HepG2 (cell line): ENCODE measurements around the gene GIMD1. TPM values are rescaled to one million over a fixed set of nuclear protein-coding genes. Genes with fewer than 3 reads are reported as not detected.
A peak's percentile ranks its signal among the peaks of the same experiment; 100 is the strongest.

ENCODE experiments used
- ATAC-seq: fragments of 200-7000 bp; cut with Tn5 transposase; 3 replicates; pipeline ENCODE4 v1.9.1; 2020; ENCODE audit warnings: mild to moderate bottlenecking, moderate library complexity
- BruUV-seq: library from RNA; stranded (reverse); fragments of 400-500 nt; replicated peaks from 2 replicates; lab custom pipeline; 2021; lab: Mats Ljungman, UMichigan
- CTCF ChIA-PET: fragments of 300-600 bp; formaldehyde crosslinking; extraction: SDS; loops from one replicate; lab custom pipeline; 2021; ENCODE audit warnings: low total read pairs, inconsistent platforms, low intra/inter-chr PET ratio; lab: Yijun Ruan, JAX
- POLR2A ChIA-PET: fragments of 350-600 bp; sonication (Branson Sonifier 250); formaldehyde crosslinking; loops from one replicate; lab custom pipeline; 2020; ENCODE audit warnings: antibody characterized with exemption, inconsistent platforms; lab: Yijun Ruan, JAX
- DNase-seq: peaks from one replicate; pipeline ENCODE4 v3.0.0-alpha.2; 2015; ENCODE audit warnings: low spot score
- FAIRE-seq: peaks from 3 replicates; lab custom pipeline; 2011; peaks lifted over from hg19 to GRCh38; lab: Jason Lieb, UNC
- H2AFZ ChIP-seq: one replicate; pipeline ENCODE4 v1.6.1; 2011; ENCODE audit warnings: low read length, inconsistent platforms
- H3K27ac ChIP-seq: fragments of 300-600 bp; 3 replicates; pipeline ENCODE4 v1.8.0; 2011; ENCODE audit warnings: mixed run types, mild to moderate bottlenecking, mixed read lengths, low read length, inconsistent platforms; ENCODE audit not compliant: insufficient read depth; ENCODE audit errors: extremely low read length
- H3K27me3 ChIP-seq, 2 experiments: fragments of 200-600 bp in 1 of 2; 2 replicates in 1 of 2; 3 replicates in 1 of 2; pipeline versions ENCODE4 v1.6.0 to v1.8.0; 2011; ENCODE audit warnings: low read length in 2 of 2, mild to moderate bottlenecking in 2 of 2, moderate library complexity in 2 of 2, inconsistent platforms in 1 of 2; ENCODE audit not compliant: insufficient read depth in 2 of 2, control insufficient read depth in 1 of 2
- H3K36me3 ChIP-seq, 2 experiments: fragments of 200-600 bp in 1 of 2; replicated peaks in 1 of 2; 2 replicates in 1 of 2; 3 replicates in 1 of 2; pipeline versions ENCODE4 v1.5.1 to v1.8.0; 2011; ENCODE audit warnings: low read length in 2 of 2, inconsistent platforms in 1 of 2; ENCODE audit not compliant: insufficient read depth in 2 of 2, control insufficient read depth in 1 of 2
- H3K4me1 ChIP-seq: 2 replicates; pipeline ENCODE4 v1.5.1; 2012; ENCODE audit warnings: low read length, inconsistent platforms; ENCODE audit not compliant: insufficient read depth
- H3K4me2 ChIP-seq: 2 replicates; pipeline ENCODE4 v1.6.0; 2011; ENCODE audit warnings: low read depth, low read length, inconsistent platforms
- H3K4me3 ChIP-seq, 3 experiments: fragments of 200-600 bp in 1 of 3; sonication (generic), shearing (Covaris generic) in 1 of 3; replicated peaks in 1 of 3; 2 replicates each; pipeline ENCODE4 v1.5.1; 2011 to 2016; ENCODE audit warnings: low read length in 3 of 3, inconsistent platforms in 2 of 3, low read depth in 2 of 3, mild to moderate bottlenecking in 2 of 3, control low read depth in 1 of 3, mixed read lengths in 1 of 3; ENCODE audit not compliant: insufficient read depth in 1 of 3
- H3K79me2 ChIP-seq: one replicate; pipeline ENCODE4 v1.6.1; 2011; ENCODE audit warnings: low read length, inconsistent platforms; ENCODE audit not compliant: insufficient read depth
- H3K9ac ChIP-seq: 2 replicates; pipeline ENCODE4 v1.6.0; 2011; ENCODE audit warnings: mild to moderate bottlenecking, low read depth, low read length, inconsistent platforms; ENCODE audit not compliant: insufficient read depth
- H3K9me3 ChIP-seq: 2 replicates; pipeline ENCODE4 v1.5.1; 2012; ENCODE audit warnings: mild to moderate bottlenecking, low read length
- H4K20me1 ChIP-seq: 2 replicates; pipeline ENCODE4 v1.6.0; 2011; ENCODE audit warnings: inconsistent platforms, mild to moderate bottlenecking, low read length, moderate library complexity; ENCODE audit not compliant: insufficient read depth
- FOSL1 ChIP-seq: sonication (generic); formaldehyde crosslinking; IDR thresholded peaks from 2 replicates; pipeline ENCODE4 v1.9.0; 2021; ENCODE audit warnings: missing genetic modification reagents, borderline replicate concordance
- GABPA ChIP-seq, 2 experiments: IDR thresholded peaks; 2 replicates each; pipeline ENCODE4 v1.6.1; 2011 to 2016; ENCODE audit warnings: low read depth in 2 of 2, low read length in 1 of 2, missing biosample characterization in 1 of 2, missing genetic modification characterization in 1 of 2
- GATAD1 ChIP-seq: IDR thresholded peaks from 2 replicates; pipeline ENCODE4 v1.6.1; 2016; ENCODE audit warnings: missing genetic modification reagents, missing compliant biosample characterization
- JDP2 ChIP-seq: sonication (generic); formaldehyde crosslinking; IDR thresholded peaks from 2 replicates; pipeline ENCODE4 v1.8.1; 2022; ENCODE audit warnings: missing genetic modification reagents, borderline replicate concordance
- MED1 ChIP-seq: sonication (generic); formaldehyde crosslinking; IDR thresholded peaks from 2 replicates; pipeline ENCODE4 v1.4.0; 2020; ENCODE audit warnings: missing genetic modification reagents
- MIER2 ChIP-seq: IDR thresholded peaks from 2 replicates; pipeline ENCODE4 v1.6.1; 2016; ENCODE audit warnings: missing biosample characterization, missing genetic modification reagents
- MTF1 ChIP-seq: sonication (generic); formaldehyde crosslinking; IDR thresholded peaks from 2 replicates; pipeline ENCODE4 v1.5.0; 2020; ENCODE audit warnings: missing genetic modification reagents
- NR2F6 ChIP-seq, 2 experiments: IDR thresholded peaks; 2 replicates each; pipeline ENCODE4 v1.6.1; 2016; ENCODE audit warnings: antibody characterized with exemption in 1 of 2, mild to moderate bottlenecking in 1 of 2
- PREB ChIP-seq: sonication (generic); formaldehyde crosslinking; IDR thresholded peaks from 2 replicates; pipeline ENCODE4 v1.4.0; 2020; ENCODE audit warnings: missing genetic modification reagents
- TERF1 ChIP-seq: sonication (generic); formaldehyde crosslinking; IDR thresholded peaks from 2 replicates; pipeline ENCODE4 v1.8.0; 2022; ENCODE audit warnings: mild to moderate bottlenecking, missing genetic modification reagents, moderate library complexity
- ZBTB14 ChIP-seq: sonication (generic); formaldehyde crosslinking; IDR thresholded peaks from 2 replicates; pipeline ENCODE4 v1.4.0; 2020; ENCODE audit warnings: missing genetic modification reagents
- ZFP90 ChIP-seq: sonication (generic); formaldehyde crosslinking; IDR thresholded peaks from 2 replicates; pipeline ENCODE4 v1.8.0; 2022; ENCODE audit warnings: missing genetic modification reagents, mild to moderate bottlenecking, inconsistent platforms, borderline replicate concordance
- ZNF224 ChIP-seq: sonication (generic); formaldehyde crosslinking; IDR thresholded peaks from 2 replicates; pipeline ENCODE4 v1.5.0; 2020; ENCODE audit warnings: mild to moderate bottlenecking, missing genetic modification reagents
- ZNF337 ChIP-seq: sonication (generic); formaldehyde crosslinking; IDR thresholded peaks from 2 replicates; pipeline ENCODE4 v1.5.1; 2020; ENCODE audit warnings: missing genetic modification reagents, low read depth, mild to moderate bottlenecking, borderline replicate concordance
- ZNF367 ChIP-seq: sonication (generic); formaldehyde crosslinking; IDR thresholded peaks from 2 replicates; pipeline ENCODE4 v1.4.0; 2020; ENCODE audit warnings: missing genetic modification reagents, borderline replicate concordance
- ZNF609 ChIP-seq: sonication (generic); formaldehyde crosslinking; IDR thresholded peaks from 2 replicates; pipeline ENCODE4 v1.4.0; 2020; ENCODE audit warnings: mild to moderate bottlenecking, missing genetic modification reagents, borderline replicate concordance
- WGBS: methylation state at CpG from one replicate; pipeline ENCODE4 v1.1.6; 2017; ENCODE audit warnings: low lambda C conversion rate; 5-methylcytosine and 5-hydroxymethylcytosine counted together
- in situ Hi-C: cut with HindIII; loops from 2 replicates; pipeline ENCODE4 v1.10.0; 2017; ENCODE audit warnings: low pct_unique_long_range_greater_than_20kb; ENCODE audit not compliant: extremely low pct_ligation_motif_present
- intact Hi-C: fragments of 100-400 bp; cut with micrococcal nuclease; formaldehyde crosslinking; loops from one replicate; pipeline ENCODE4 v1.10.0; 2022; ENCODE audit not compliant: unreplicated experiment
- polyA plus RNA-seq, 8 experiments: library from polyadenylated mRNA; depleted of rRNA in 3 of 8; stranded (reverse) in 7 of 8; unstranded in 1 of 8; fragments of >200 nt; fragmentation: Illumina TruSeq in 4 of 8; extraction: Trizol in 4 of 8; gene quantifications; 2 replicates each; pipeline versions ENCODE4 v1.2.1 to v1.2.3, GENCODE V29; 2011 to 2016; ENCODE audit warnings: low read depth in 4 of 8, missing spikeins in 1 of 8, mixed read lengths in 1 of 8; ENCODE audit not compliant: insufficient read depth in 1 of 8
- total RNA-seq, 5 experiments: library from RNA; depleted of rRNA; stranded (reverse); fragments of >200 nt; fragmentation: Illumina TruSeq; extraction: Trizol; gene quantifications; 2 replicates each; pipeline ENCODE4 v1.2.3, GENCODE V29; 2016; ENCODE audit warnings: low read depth in 1 of 5

Gene GIMD1
- total and polyA plus RNA-seq, 2 of the 13 experiments (the other 11 are each of a cell fraction or from before 2014, with no cell fraction given), result not detected

- Histone ChIP-seq H3K4me2 (peak overlapping the region; percentile 75), H3K9me3 (no peaks in the 10 kb centered on the region), H3K79me2 (peaks cover 99% of the 10 kb centered on the region), H3K36me3 (no peaks in the 10 kb centered on the region), H3K4me1 (peaks cover 64% of the 10 kb centered on the region), H3K27ac (peak overlapping the region; percentile 99), H4K20me1 (no peaks in the 10 kb centered on the region), H3K27me3 (no peaks in the 10 kb centered on the region; a peak in 2 of 5 replicates), H3K4me3 (peak overlapping the region; percentile 89 to 97 (median 93)), H2AFZ (no peak overlapping the region), H3K9ac (peak overlapping the region; percentile 99)
- ChIA-PET POLR2A (interaction anchor here (0.9 to 2.7 kb wide), 18 partner anchors 9 to 59 kb away, joined by 3 to 45 read pairs (median 6); no protein-coding TSS in a partner anchor), CTCF (no interaction called here)
- DNase-seq (no peak), FAIRE-seq (no peak), ATAC-seq (no peak)
- no TSS peak for BruUV-seq
- WGBS, result under 1% methylated on average over 6 of the region's 6 CpGs
- in situ Hi-C loops (no loop called here), intact Hi-C loops (loop anchor here (5.0 to 10.0 kb wide), 2 partner anchors 52 to 610 kb away; partner anchors contain the start of genes GIMD1, GSTCD and INTS12)
- TF ChIP-seq TERF1 (CRISPR knock-in tag) (no peak), FOSL1 (CRISPR knock-in tag) (no peak), ZFP90 (CRISPR knock-in tag) (no peak), ZBTB14 (CRISPR knock-in tag) (no peak), MED1 (CRISPR knock-in tag) (0 out of 2 replicates have a peak, but pooled peaks have one; percentile 35), NR2F6 (IDR thresholded peaks at IDR 0.05) (no peak), NR2F6 (CRISPR knock-in tag; IDR thresholded peaks at IDR 0.05) (no peak), PREB (CRISPR knock-in tag) (no peak), JDP2 (CRISPR knock-in tag) (no peak), ZNF367 (CRISPR knock-in tag) (no peak), ZNF609 (CRISPR knock-in tag) (no peak), GATAD1 (CRISPR knock-in tag) (no peak), GABPA (IDR thresholded peaks at IDR 0.05; ENCODE audit: low read depth, low read length) (no peak), GABPA (CRISPR knock-in tag; IDR thresholded peaks at IDR 0.05; ENCODE audit: low read depth) (no peak), ZNF337 (CRISPR knock-in tag) (no peak), ZNF224 (CRISPR knock-in tag) (no peak), MIER2 (CRISPR knock-in tag) (no peak), MTF1 (CRISPR knock-in tag) (0 out of 2 replicates have a peak, but pooled peaks have one; percentile 42)
These were observed 53.6 kb downstream of the GIMD1 start for GRCh38 chr4:106314960-106315359.
